GM12864 (cell line): ENCODE measurements around the gene INPP5E.

ENCODE experiments used
- DNase-seq: peaks from one replicate; pipeline ENCODE4 v3.0.0-alpha.2; 2011; ENCODE audit warnings: low read depth
- H3K4me3 ChIP-seq: 2 replicates; pipeline ENCODE4 v1.5.1; 2011; ENCODE audit warnings: mild to moderate bottlenecking, low read depth, low read length, control low read depth
- TF ChIP-seq, protein P1 (sequence below): IDR thresholded peaks from 2 replicates; pipeline ENCODE4 v1.5.1; 2011; ENCODE audit warnings: low read depth, mild to moderate bottlenecking, moderate library complexity, low read length, control low read depth, inconsistent platforms; ENCODE audit errors: missing control alignments

INPP5E gene

GRCh38 chr9:136438548-136439480, 831 bp downstream of the INPP5E start:
- DNase-seq: no peak
- TF ChIP-seq, protein P1, sequence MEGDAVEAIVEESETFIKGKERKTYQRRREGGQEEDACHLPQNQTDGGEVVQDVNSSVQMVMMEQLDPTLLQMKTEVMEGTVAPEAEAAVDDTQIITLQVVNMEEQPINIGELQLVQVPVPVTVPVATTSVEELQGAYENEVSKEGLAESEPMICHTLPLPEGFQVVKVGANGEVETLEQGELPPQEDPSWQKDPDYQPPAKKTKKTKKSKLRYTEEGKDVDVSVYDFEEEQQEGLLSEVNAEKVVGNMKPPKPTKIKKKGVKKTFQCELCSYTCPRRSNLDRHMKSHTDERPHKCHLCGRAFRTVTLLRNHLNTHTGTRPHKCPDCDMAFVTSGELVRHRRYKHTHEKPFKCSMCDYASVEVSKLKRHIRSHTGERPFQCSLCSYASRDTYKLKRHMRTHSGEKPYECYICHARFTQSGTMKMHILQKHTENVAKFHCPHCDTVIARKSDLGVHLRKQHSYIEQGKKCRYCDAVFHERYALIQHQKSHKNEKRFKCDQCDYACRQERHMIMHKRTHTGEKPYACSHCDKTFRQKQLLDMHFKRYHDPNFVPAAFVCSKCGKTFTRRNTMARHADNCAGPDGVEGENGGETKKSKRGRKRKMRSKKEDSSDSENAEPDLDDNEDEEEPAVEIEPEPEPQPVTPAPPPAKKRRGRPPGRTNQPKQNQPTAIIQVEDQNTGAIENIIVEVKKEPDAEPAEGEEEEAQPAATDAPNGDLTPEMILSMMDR: no peak
- H3K4me3 ChIP-seq: peak overlapping the region; percentile 89

- TF ChIP-seq, protein P1: no peak
- DNase-seq: no peak
- peak overlapping the region; percentile 89 for H3K4me3 ChIP-seq
Measured at GRCh38 chr9:136437839-136438547, 1.7 kb downstream of the INPP5E start.

DNA sequence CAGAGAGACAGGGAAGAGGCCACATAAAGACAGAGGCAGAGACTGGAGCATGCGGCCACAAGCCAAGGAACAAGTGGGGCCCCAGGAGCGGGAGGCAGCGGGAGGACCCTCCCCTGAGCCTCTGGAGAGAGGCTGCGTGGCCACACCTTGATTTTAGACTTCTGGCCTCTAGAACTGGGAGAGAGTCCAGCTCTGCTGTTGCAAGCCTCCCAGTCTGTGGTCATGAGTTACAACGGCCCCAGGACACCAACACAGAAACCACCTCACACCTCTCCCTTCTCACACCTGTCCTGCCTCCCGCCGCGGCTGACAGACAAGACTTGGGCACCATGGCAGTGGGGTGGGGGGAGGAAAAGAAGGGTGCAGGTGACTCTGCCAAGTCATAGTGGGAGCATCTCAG, 2.2 kb downstream of the INPP5E start:
- TF ChIP-seq, protein P1: no peak
- peak overlapping the region; percentile 89 for H3K4me3 ChIP-seq
- no peak for DNase-seq

GRCh38 chr9:136436055-136436634, 3.5 kb downstream of the INPP5E start:
- no peak overlapping the region for H3K4me3 ChIP-seq
- TF ChIP-seq, protein P1: no peak
- no peak for DNase-seq

- TF ChIP-seq, protein P1: no peak
- H3K4me3 ChIP-seq: no peak overlapping the region
- DNase-seq: no peak
Measured at GRCh38 chr9:136434580-136435169, 5.0 kb downstream of the INPP5E start.

DNA sequence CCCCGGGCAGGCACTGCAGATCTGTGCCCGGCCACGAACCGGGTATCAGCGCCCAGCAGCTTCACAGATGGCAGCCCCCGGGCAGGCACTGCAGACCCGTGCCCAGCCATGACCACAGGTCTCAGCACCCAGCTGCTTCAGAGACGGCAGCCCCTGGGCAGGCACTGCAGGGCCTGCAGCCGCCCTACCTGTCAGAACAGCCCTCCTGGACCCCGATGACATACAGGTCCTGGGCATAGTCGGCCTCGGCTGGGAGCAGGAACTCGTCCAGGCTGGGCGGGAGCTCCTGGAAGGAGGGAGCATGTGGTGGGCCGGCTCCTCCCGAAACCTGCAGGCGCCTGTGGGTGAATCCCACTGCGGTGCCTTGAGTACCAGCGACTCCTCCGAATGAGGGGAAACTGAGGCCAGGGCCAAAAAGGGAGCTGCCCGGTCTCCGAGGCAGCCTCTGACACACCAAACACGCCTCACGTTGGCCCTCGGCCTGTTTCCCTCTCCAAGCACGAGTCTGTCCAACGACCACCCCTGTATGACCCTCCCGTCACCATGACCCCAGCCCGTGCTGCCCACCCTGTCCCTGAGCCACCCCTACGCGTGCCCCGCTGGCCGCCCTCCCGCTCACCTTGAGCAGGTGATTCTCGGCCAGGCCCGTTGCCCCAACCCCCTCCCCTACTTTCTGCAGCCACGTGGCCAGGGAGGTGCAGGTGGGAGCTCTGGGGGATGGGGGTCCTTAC, 5.6 kb downstream of the INPP5E start:
- no peak for DNase-seq
- H3K4me3 ChIP-seq: no peak overlapping the region
- TF ChIP-seq, protein P1: no peak
